ENCODE data around the gene SUGCT.

SUGCT gene

GRCh38 chr7:40675741-40676140 lies 540.9 kb downstream of the SUGCT start:
- no peak for DNase-seq (ENCODE audit: low read depth in 3 of 3)

GRCh38 chr7:40676221-40676620 lies 541.4 kb downstream of the SUGCT start:
- no peak for DNase-seq (ENCODE audit: low read depth in 3 of 3)

GRCh38 chr7:40680657-40681056 lies 545.9 kb downstream of the SUGCT start:
- no peak for DNase-seq (ENCODE audit: low read depth in 3 of 3)

- DNase-seq (ENCODE audit: low read depth in 3 of 3), result no peak
Measured at GRCh38 chr7:40682696-40683095, 547.9 kb downstream of the SUGCT start.

GRCh38 chr7:40694026-40694809 lies 559.4 kb downstream of the SUGCT start:
- no peak for DNase-seq (ENCODE audit: low read depth in 3 of 3)

- DNase-seq (ENCODE audit: low read depth in 3 of 3), result no peak
Measured at GRCh38 chr7:40694991-40695390, 560.2 kb downstream of the SUGCT start.

GRCh38 chr7:40697653-40698052 lies 562.8 kb downstream of the SUGCT start:
- no peak for DNase-seq (ENCODE audit: low read depth in 3 of 3)

- DNase-seq (ENCODE audit: low read depth in 3 of 3), result no peak
Measured at GRCh38 chr7:40698214-40698920, 563.6 kb downstream of the SUGCT start.

- DNase-seq (ENCODE audit: low read depth in 3 of 3), result no peak
Measured at GRCh38 chr7:40698921-40699260, 564.1 kb downstream of the SUGCT start.

GRCh38 chr7:40700653-40701421 lies 566.0 kb downstream of the SUGCT start:
- no peak for DNase-seq (ENCODE audit: low read depth in 3 of 3)

GRCh38 chr7:40701836-40702551 lies 567.2 kb downstream of the SUGCT start:
- DNase-seq (ENCODE audit: low read depth in 3 of 3), result no peak

- no peak for DNase-seq (ENCODE audit: low read depth in 3 of 3)
Measured at GRCh38 chr7:40704172-40704571, 569.4 kb downstream of the SUGCT start.

GRCh38 chr7:40706829-40707228 lies 572.0 kb downstream of the SUGCT start:
- no peak for DNase-seq (ENCODE audit: low read depth in 3 of 3)

GRCh38 chr7:40709062-40709964 lies 574.5 kb downstream of the SUGCT start:
- no peak for DNase-seq (ENCODE audit: low read depth in 3 of 3)

- no peak for DNase-seq (ENCODE audit: low read depth in 3 of 3)
Measured at GRCh38 chr7:40711706-40712105, 576.9 kb downstream of the SUGCT start.

GRCh38 chr7:40714363-40715052 lies 579.7 kb downstream of the SUGCT start:
- DNase-seq (ENCODE audit: low read depth in 3 of 3), result no peak

- DNase-seq (ENCODE audit: low read depth in 3 of 3), result no peak
Measured at GRCh38 chr7:40715053-40715430, 580.2 kb downstream of the SUGCT start.

GRCh38 chr7:40716052-40716451 lies 581.2 kb downstream of the SUGCT start:
- DNase-seq (ENCODE audit: low read depth in 3 of 3), result no peak

GRCh38 chr7:40717242-40717641 lies 582.4 kb downstream of the SUGCT start:
- DNase-seq (ENCODE audit: low read depth in 3 of 3), result no peak

- DNase-seq (ENCODE audit: low read depth in 3 of 3), result no peak
Measured at GRCh38 chr7:40720416-40720815, 585.6 kb downstream of the SUGCT start.
